ENCODE measurements around the gene CEBPA. TPM values are rescaled to one million over a fixed set of nuclear protein-coding genes. Genes with fewer than 3 reads are reported as not detected.
A peak's percentile ranks its signal among the peaks of the same experiment; 100 is the strongest.
"Not testable (repeated sequence)": the region's sequence is repeated elsewhere in the genome, so short reads cannot be mapped to it uniquely, and the experiment has no call there.

The CEBPA gene
- polyA plus RNA-seq, 4 donors = 3.3 to 5.3 (median 3.9) TPM

DNA sequence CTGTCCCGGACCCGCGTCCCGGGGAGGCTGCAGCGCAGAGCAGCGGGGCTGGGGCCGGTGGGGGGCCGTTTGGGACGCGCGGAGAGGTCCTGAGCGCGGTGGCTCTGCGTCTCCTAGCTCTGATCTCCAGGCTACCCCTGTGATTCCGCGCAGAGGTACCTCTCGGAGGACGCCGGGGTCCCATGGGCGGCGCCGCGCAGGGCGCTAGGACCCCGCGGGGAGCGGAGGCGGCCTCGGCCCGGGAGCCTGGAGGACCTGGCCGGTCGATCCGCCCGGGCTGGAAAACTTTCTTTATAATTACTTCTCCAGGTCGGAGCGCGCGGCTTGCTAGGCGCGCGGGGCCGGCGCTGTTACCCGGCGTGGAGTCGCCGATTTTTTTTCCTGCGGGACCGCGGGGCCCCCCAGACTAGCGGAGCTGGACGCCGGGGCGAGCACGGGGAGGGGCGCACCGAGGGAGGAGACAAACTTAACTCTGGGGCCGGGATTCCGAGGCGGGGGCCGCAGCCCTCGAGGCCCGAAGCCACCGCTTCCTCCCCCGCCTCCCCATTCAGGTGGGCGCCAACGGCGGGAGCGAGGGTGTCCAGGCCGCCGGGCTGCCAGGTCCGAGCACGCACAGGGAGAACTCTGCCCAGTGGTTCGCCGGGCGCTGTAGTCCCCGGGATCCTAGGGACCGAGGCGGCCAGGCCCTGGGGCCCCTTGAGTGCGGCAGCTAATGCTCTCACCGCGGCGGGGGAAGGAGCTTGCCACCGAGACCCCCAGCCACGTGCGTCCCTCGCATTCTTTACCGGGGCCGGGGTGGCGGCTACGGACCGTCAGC, 848 bp upstream of the CEBPA start:
- DNase-seq (ENCODE audit: low read depth in 4 of 4, low spot score in 2 of 4) = peak in 1 of 4 donors; percentile 48

DNA sequence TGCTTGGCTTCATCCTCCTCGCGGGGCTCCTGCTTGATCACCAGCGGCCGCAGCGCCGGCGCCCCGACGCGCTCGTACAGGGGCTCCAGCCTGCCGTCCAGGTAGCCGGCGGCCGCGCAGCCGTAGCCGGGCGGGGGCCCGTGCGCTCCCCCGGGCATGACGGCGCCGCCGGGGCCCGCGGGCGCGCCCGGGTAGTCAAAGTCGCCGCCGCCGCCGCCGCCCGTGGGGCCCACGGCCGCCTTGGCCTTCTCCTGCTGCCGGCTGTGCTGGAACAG, 497 bp downstream of the CEBPA start:
- no peak for DNase-seq (ENCODE audit: low read depth in 4 of 4, low spot score in 2 of 4)

DNA sequence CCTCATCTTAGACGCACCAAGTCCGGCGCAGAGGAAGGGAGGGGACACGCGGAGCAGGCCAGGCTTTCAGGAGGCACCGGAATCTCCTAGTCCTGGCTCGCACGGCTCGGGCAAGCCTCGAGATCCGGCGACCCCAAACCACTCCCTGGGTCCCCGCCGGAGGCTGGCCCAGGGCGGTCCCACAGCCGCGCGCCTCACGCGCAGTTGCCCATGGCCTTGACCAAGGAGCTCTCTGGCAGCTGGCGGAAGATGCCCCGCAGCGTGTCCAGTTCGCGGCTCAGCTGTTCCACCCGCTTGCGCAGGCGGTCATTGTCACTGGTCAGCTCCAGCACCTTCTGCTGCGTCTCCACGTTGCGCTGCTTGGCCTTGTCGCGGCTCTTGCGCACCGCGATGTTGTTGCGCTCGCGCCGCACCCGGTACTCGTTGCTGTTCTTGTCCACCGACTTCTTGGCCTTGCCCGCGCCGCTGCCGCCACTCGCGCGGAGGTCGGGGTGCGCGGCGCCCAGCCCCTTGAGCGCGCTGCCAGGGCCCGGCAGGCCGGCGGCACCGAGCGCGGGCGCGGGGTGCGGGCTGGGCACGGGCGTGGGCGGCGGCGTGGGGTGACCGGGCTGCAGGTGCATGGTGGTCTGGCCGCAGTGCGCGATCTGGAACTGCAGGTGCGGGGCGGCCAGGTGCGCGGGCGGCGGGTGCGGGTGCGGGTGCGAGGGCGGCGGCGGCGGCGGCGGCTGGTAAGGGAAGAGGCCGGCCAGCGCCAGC, 1.0 kb downstream of the CEBPA start:
- DNase-seq (ENCODE audit: low read depth in 4 of 4, low spot score in 2 of 4) = no peak

DNA sequence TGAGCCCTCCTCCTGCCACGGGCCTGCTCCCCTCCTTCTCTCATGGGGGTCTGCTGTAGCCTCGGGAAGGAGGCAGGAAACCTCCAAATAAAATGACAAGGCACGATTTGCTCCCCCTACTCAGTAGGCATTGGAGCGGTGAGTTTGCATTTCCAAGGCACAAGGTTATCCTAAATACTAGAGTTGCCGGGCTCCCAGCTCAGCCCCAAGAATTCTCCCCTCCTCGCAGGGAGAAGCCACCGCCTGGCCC, 1.5 kb downstream of the CEBPA start:
- DNase-seq (ENCODE audit: low read depth in 4 of 4, low spot score in 2 of 4) = no peak

DNA sequence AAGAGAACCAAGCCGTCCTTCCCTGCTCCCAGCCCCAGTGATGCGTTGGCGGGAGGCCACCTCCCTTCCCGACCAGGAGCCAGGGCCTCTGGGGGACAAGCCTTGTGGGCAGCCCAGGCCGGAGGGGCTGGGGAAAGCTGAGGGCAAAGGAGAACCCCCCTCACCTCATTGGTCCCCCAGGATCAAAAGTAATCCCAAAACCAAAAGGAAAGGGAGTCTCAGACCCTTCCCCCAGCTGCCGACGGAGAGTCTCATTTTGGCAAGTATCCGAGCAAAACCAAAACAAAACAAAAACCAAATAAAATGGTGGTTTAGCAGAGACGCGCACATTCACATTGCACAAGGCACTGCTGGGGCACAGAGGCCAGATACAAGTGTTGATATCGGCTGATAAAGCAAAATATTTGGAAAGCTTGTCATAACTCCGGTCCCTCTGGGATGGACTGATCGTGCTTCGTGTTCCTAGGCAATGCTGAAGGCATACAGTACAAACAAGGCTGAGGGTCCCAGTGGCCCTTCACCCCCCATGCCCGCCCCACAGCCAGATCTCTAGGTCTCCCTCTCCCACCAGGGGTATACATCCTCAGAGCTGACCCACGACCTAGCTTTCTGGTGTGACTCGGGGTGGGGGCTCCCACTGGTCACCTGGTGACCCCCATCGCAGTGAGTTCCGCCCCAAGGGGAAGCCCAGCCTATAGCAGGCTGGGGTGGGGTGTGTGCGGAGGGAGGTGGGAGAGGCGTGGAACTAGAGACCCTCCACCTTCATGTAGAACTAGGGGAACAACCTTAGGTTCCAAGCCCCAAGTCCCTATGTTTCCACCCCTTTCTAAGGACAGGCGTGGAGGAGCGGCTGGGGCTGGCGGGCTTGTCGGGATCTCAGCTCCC, 2.1 kb downstream of the CEBPA start:
- DNase-seq (ENCODE audit: low read depth in 4 of 4, low spot score in 2 of 4) = no peak

DNA sequence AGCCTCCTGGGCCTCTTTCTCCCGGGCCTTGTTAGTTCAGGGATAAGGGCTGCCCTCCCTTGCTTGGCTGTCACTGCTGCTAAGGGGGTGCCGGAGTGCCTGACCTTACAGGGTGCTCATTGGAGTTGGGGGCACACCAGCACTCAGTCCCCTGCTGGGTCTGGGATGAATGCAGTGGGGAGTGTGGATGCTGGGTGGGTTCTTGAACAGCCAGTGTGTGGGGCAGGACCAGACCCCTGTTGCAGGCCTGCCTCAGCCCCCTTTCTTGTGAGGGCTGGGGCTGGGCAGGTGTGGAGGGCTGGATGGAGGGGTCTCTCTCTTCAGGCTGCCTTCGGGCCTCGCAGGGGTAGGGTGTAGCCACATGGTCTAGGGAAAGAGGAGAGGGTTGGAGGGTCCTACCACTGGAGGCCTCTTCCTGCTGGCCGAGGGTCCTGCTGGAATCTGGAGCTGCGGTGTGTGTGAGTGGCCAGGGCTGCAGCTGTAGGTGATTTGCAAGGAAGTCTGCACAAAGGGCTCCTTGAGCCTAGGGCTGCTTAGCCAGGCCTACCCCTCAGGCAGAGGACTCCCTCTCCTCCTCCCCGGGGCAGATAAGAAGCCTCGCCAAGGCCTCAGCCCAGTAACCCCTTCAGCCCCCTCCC, 3.2 kb downstream of the CEBPA start:
- no peak for DNase-seq (ENCODE audit: low read depth in 4 of 4, low spot score in 2 of 4)

DNA sequence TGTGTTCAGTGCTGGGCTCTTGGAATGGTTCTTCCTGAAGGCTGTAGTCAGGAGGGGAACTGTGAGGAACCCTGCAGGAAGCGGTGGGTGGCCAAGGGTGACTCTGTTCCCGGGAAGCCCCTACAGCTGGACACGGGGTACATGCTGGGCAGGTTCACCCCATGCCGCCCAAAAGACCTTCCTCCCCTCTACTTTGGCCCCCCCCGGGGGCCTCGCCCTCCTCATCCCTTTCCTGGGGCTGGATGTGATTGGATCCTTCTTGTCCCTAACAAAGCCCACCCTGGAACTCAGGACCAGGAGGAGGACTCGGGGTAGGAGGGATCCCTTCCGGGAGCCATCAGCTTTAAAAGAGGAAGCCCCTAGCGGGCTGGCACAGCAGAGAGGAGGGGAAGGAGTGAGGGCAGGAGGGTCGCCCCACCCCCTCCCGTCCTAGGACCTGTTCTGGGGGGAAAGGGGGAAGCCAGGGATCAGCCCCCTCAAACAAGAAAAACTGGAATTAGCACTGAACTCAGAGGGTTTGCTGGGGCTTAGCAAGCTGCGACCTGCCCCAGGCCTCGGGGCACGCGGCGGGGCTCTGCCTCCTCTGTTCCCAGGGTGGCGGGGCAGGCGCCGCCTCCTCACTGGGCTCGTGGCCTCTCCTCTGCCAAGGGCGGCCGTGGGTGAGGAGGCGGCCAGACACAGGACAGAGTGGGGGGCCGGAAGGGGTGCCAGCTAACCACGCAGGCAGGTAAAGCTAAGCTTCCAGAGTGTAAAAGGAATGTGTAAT, 4.0 kb downstream of the CEBPA start:
- DNase-seq (ENCODE audit: low read depth in 4 of 4, low spot score in 2 of 4) = no peak

DNA sequence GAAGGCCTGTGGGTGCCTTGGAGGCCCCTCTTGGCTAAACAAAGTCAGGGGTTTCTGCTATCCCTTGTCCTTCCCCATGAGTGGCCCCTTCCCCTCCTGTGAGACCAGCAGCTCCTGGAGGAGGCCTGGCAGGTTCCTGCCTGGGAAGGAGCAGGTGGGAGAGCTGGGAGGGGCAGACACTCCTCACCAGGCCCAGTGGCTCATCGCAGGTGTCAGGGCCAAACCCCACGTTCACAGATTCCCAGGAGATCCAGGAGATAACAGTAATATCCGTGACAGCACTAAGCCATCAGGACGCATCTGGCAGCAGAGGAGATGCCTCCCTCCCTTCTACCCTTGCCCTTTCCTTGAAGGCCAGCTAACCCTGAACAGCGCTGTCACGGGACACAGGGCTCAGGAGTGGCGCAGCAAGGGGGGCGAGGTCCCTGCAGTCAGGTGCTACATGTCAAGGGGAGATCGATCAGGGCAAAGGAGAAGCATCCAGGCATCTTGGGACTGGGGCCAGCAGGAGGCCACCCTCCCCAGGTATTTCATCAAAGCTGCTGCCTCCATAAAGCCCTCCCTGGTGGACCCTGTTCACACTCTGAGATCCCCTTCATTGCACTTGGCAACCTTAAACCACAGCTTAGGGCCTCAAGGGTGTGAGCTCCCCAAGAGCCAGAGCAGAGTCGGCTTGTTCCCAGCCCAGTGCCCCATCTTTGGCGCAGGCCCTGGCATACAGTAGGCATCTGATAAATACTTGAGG, 4.8 kb downstream of the CEBPA start:
- no peak for DNase-seq (ENCODE audit: low read depth in 4 of 4, low spot score in 2 of 4)

DNA sequence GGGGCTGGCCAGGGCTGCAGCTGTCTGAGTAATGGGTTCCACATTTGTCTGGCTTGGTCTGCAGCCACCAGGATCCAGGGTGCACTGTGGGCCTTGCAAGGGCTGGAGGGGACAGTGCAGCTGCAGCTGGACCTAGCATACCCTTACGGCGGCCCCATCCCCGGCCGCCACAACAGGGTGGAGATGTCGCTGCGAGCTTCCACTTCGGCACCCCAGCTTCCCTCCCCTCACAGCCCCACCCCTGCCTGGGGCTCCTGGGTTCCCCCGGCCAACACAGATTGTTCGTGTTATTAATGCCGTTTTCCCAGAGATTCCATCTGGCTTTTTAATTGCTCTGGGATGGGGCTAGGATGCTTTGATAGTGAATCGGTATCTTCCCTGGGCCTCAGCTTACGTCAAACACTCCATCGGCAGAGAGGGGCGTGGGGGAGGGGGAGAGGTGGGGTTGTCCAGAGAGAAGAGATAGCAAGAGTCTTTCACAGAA, 5.8 kb downstream of the CEBPA start:
- no peak for DNase-seq (ENCODE audit: low read depth in 4 of 4, low spot score in 2 of 4)

DNA sequence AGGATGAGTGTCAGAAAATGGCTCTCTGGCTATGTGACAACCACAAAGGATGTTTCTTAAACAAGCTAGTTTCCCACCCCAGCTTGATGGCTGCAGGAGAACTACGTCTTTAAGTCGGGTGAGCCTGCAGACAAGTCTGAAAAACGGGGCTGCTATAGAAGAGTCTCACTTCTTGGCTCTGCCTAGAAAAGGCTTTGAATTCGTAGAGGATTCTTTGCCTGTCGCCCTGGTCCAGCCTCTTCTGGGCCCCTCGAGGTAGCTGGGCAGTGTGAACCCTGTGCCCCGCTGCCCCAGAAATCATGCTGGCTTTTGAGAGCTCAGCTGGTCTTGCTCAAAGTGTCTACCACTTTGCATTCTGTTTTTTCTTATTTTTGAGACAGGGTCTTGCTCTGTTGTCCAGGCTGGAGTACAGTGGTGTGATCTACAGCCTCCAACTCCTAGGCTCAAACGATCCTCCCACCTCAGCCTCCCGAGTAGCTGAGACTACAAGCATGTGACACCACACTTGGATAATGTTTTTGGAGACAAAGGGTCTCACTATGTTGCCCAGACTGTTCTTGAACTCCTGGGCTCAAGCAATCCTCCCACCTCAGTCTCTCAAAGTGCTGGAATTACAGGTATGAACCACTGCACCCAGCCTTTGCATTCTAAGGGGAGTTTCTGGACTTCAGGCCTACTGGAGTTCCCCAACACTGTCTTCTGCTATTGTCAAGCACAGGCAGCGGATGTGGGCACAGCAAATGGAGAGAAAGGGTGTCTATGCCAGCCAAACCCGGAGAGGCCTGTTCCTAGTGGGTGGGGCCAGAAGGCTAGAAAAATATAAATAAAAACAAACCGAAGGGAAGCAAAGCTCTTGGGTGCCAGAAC, 6.5 kb downstream of the CEBPA start:
- DNase-seq (ENCODE audit: low read depth in 4 of 4, low spot score in 2 of 4) = no peak

DNA sequence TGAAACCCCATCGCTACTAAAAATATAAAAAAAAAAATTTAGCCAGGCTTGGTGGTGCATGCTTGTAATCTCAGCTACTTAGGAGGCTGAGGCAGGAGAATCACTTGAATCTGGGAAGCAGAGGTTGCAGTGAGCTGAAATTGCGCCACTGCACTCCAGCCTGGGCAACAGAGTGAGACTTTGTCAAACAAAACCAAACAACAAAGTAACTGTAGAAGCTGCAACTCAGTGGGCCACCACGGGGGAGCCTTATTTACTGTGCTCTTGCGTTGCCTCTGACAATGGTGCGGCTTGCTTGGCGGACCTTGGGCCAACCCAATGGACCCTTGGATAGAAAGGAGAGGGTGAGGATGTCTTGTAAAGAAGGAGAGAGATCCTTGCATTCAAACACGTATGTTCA, 7.3 kb downstream of the CEBPA start:
- not testable (repeated sequence) for DNase-seq (ENCODE audit: low read depth in 4 of 4, low spot score in 2 of 4)

DNA sequence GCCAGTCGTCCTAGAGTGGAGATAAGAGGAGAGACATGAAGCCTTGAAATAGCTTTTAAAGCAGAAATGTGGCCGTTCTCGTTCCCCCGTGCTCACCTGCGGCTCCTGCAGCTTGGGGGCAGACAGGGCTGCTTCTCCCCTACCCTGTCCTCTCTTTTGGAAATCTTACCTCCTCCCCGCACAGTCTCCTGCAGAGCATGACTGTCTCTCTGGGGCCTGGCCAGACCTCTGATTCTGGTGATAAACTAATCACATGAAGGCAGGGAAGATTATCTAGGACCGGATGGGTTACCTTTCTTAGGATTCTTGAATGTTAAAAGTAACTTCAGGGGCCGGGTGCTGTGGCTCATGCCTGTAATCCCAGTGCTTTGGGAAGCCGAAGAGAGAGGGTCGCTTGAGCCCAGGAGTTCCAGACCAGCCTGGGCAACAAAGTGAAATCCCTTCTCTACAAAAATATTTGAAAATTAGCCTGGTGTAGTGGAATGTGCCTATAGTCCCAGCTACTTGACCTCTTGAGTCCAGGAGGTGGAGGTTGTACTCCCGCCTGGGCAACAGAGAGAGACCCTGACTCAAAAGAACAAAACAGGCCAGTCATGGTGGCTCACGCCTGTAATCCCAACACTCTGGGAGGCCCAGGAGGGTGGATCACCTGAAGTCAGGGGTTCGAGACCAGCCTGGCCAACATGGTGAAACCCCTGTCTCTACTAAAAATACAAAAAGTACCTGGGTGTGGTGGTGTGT, 8.1 kb downstream of the CEBPA start:
- DNase-seq (ENCODE audit: low read depth in 4 of 4, low spot score in 2 of 4) = no peak

DNA sequence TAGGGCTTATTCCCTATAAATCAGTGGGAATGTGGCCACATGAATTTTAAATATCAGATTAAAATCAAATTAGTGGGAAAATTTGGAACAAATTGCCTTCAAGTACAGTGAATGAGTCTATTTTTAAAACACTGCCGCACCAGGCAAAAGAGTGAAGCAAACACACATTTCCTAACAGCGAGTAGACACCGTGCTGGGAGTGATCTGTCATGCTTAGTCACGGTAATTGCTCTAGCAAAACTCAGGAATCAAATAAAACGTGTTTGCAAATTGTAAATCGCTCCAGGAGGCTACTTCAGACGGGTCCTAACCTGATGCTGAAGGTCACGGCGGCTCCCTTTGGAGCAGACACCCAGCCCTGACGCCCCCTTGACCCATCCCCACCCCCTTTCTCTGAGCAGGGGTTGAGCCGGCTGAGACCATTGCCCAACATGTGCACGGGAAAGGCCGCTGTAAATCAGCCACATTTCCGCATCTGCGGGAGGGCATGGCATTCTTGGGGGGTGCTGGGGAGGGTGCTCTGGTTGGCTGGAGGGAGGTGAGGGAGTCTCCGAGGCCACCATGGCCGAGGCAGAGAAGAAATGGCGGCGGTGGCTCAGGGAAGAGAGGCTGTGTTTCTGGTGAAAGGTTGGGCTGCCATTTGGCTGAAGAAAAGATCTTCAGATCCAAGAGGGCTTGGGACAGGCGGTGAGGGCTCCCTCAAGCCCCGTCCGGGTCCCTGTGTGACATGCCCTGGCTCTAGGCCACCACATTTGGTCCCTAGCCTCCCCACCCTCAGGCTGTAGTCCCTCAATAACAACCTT, 8.9 kb downstream of the CEBPA start:
- peak in 1 of 4 donors; percentile 55 for DNase-seq (ENCODE audit: low read depth in 4 of 4, low spot score in 2 of 4)

DNA sequence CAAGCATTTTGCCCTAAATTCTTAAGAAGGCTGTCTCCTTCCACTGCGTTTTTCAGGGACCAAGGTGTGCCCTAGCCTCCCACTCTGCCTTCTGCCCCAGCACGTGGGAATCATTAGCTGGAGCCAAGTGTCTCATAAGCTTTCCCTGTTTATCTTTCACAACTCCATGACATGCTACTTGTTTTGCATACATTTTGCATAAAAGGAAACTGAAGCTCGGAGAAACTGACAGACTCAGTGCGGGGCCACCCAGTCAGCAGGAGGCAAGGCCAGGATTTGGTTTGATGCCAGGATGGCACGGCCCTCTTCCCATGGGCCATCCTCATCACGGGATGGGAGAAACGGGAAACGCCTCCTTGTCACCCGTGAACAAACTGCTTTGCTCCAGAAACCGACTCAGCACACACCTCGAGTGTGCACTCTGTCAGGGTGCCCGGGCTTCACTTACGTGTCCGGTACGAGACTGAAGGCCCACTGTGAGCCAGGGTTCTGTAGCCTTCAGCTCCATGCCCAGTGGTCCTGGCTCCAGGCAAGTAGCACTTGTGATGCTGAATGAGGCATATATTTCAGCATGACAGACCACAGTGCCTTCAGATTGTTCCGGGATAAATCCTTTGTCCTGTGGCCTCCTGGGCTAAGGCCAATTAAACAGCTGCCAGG, 9.6 kb downstream of the CEBPA start:
- no peak for DNase-seq (ENCODE audit: low read depth in 4 of 4, low spot score in 2 of 4)

DNA sequence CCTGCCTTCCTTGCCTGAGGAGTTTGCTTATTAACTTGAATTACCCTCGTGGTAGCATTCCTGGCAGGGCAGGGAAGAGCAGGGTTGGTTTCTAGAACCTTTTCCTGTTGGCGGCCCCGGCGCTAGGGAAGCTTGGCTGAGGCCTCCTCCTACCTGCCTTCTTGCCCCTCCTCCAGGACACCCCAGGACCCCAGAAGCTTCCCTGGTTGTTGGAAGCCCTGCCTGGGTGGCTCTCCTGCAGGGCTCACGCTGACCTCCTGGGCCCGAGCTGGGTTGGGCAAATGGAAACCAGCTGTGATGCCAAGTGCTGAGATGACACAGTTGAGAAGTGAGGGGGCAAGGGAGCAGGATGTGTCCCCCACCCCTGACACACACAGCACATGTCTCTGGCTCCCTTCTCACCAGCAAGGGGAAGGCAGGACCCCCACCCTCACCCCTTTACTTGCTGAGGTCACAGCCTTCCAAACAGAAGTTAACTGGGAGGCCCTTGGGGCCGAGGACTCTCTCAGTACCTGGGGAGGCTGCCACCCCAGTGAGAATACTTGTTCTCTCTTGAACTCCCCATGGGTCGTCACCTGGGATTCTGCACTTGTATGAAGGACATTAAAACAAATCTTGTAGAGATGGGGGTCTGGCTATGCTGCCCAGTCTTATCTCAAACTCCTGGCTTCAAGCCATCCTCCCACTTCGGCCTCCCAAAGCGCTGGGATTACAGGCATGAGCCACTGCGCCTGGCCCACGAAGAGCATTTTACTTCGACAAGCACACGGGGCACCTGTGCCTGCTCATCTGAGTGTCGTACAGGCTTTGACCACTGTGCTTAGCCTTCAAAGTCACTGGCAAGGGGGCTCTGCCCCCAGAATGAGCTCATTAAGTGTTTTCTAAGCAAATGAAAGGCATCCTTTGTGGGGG, 10.5 kb downstream of the CEBPA start:
- no peak for DNase-seq (ENCODE audit: low read depth in 4 of 4, low spot score in 2 of 4)

All from left renal cortex interstitium (tissue), 4 donors.